ENCODE results near the gene SMPX.

Gene SMPX

GRCh38 chrX:21661316-21661715 lies 96.6 kb downstream of the SMPX start:
- no peak for TF ChIP-seq POLR2AphosphoS5 (IDR thresholded peaks at IDR 0.05; ENCODE audit: low read depth, low read length)
- TF ChIP-seq SIN3A (IDR thresholded peaks at IDR 0.05; ENCODE audit: borderline replicate concordance, insufficient read depth, low read length) = no peak
- no peak for TF ChIP-seq REST (IDR thresholded peaks at IDR 0.05; ENCODE audit: insufficient read depth in 1 of 2, low read depth in 2 of 2, low read length in 2 of 2)
- no peak for TF ChIP-seq TAF1 (IDR thresholded peaks at IDR 0.05; ENCODE audit: borderline replicate concordance, insufficient read depth, low read length)
- TF ChIP-seq FOXP2 (optimal IDR thresholded peaks at IDR 0.05; ENCODE audit: borderline replicate concordance, extremely low read depth, extremely low read length, insufficient read depth) = no peak

GRCh38 chrX:21660156-21660555 lies 97.8 kb downstream of the SMPX start:
- TF ChIP-seq REST (IDR thresholded peaks at IDR 0.05; ENCODE audit: insufficient read depth in 1 of 2, low read depth in 2 of 2, low read length in 2 of 2) (no peak), FOXP2 (optimal IDR thresholded peaks at IDR 0.05; ENCODE audit: borderline replicate concordance, extremely low read depth, extremely low read length, insufficient read depth) (no peak), TAF1 (IDR thresholded peaks at IDR 0.05; ENCODE audit: borderline replicate concordance, insufficient read depth, low read length) (no peak), SIN3A (IDR thresholded peaks at IDR 0.05; ENCODE audit: borderline replicate concordance, insufficient read depth, low read length) (no peak), POLR2AphosphoS5 (IDR thresholded peaks at IDR 0.05; ENCODE audit: low read depth, low read length) (no peak)

- TF ChIP-seq REST (IDR thresholded peaks at IDR 0.05; ENCODE audit: insufficient read depth in 1 of 2, low read depth in 2 of 2, low read length in 2 of 2) (no peak), SIN3A (IDR thresholded peaks at IDR 0.05; ENCODE audit: borderline replicate concordance, insufficient read depth, low read length) (no peak), POLR2AphosphoS5 (IDR thresholded peaks at IDR 0.05; ENCODE audit: low read depth, low read length) (no peak), FOXP2 (optimal IDR thresholded peaks at IDR 0.05; ENCODE audit: borderline replicate concordance, extremely low read depth, extremely low read length, insufficient read depth) (no peak), TAF1 (IDR thresholded peaks at IDR 0.05; ENCODE audit: borderline replicate concordance, insufficient read depth, low read length) (no peak)
Measured at GRCh38 chrX:21659320-21659719, 98.6 kb downstream of the SMPX start.

GRCh38 chrX:21658746-21659145 lies 99.2 kb downstream of the SMPX start:
- TF ChIP-seq REST (IDR thresholded peaks at IDR 0.05; ENCODE audit: insufficient read depth in 1 of 2, low read depth in 2 of 2, low read length in 2 of 2) (no peak), POLR2AphosphoS5 (IDR thresholded peaks at IDR 0.05; ENCODE audit: low read depth, low read length) (no peak), SIN3A (IDR thresholded peaks at IDR 0.05; ENCODE audit: borderline replicate concordance, insufficient read depth, low read length) (no peak), TAF1 (IDR thresholded peaks at IDR 0.05; ENCODE audit: borderline replicate concordance, insufficient read depth, low read length) (no peak), FOXP2 (optimal IDR thresholded peaks at IDR 0.05; ENCODE audit: borderline replicate concordance, extremely low read depth, extremely low read length, insufficient read depth) (no peak)

Data from PFSK-1 (cell line).